HT1080 (cell line): ENCODE data around the gene SEC62. TPM values are rescaled to one million over a fixed set of nuclear protein-coding genes. Genes with fewer than 3 reads are reported as not detected.

ENCODE experiments used
- total RNA-seq: library from RNA; depleted of rRNA; stranded (reverse); fragments of >200 nt; shearing (Covaris generic); gene quantifications from 2 replicates; pipeline ENCODE4 v1.2.3, GENCODE V29; 2014; rRNA removed

The SEC62 gene
- total RNA-seq, 1 experiment from 2014 or later = 42.9 TPM

Other genes starting within 250 kb of the SEC62 start
- 52.4 and 143 TPM in 2 replicates for gene TERC, start 201.7 kb upstream of the SEC62 start, total RNA-seq
- not detected in 2 replicates for gene ACTRT3, start 197.2 kb upstream of the SEC62 start, total RNA-seq
- gene MYNN, start 193.4 kb upstream of the SEC62 start, total RNA-seq = 23.1 and 23.6 TPM in 2 replicates
- not detected in 2 replicates for gene LRRIQ4, start 153.9 kb upstream of the SEC62 start, total RNA-seq
- not detected in 2 replicates for gene LRRC34, start 153.9 kb upstream of the SEC62 start, total RNA-seq
- gene LRRC31, start 96.9 kb upstream of the SEC62 start, total RNA-seq = not detected in 2 replicates
- not detected in 2 replicates for gene SAMD7, start 55.2 kb upstream of the SEC62 start, total RNA-seq
- 2.8 and 4.2 TPM in 2 replicates for gene GPR160, start 71.2 kb downstream of the SEC62 start, total RNA-seq
- 10.7 and 21.2 TPM in 2 replicates for gene PHC3, start 214.9 kb downstream of the SEC62 start, total RNA-seq